Mucosa of rectum (tissue), 2 donors: ENCODE results near the gene TTC39A.

Experiments
- H3K27ac ChIP-seq, 2 donors: one replicate each; pipeline ENCODE4 v1.7.0; 2013; ENCODE audit warnings: inconsistent platforms in 2 of 2, low read depth in 2 of 2, low read length in 2 of 2
- H3K27me3 ChIP-seq, 2 donors: one replicate each; pipeline ENCODE4 v1.7.0; 2013; ENCODE audit warnings: low read length in 2 of 2; ENCODE audit not compliant: control insufficient read depth in 2 of 2, insufficient read depth in 2 of 2
- H3K36me3 ChIP-seq, 2 donors: one replicate each; pipeline ENCODE4 v1.7.0; 2013; ENCODE audit warnings: low read length in 2 of 2; ENCODE audit not compliant: control insufficient read depth in 2 of 2, insufficient read depth in 2 of 2
- H3K4me1 ChIP-seq, 2 donors: one replicate each; pipeline ENCODE4 v1.7.0; 2013; ENCODE audit warnings: low read length in 2 of 2, mild to moderate bottlenecking in 1 of 2; ENCODE audit not compliant: control insufficient read depth in 2 of 2, insufficient read depth in 2 of 2
- H3K4me3 ChIP-seq, 2 donors: one replicate each; pipeline ENCODE4 v1.7.0; 2013; ENCODE audit warnings: low read length in 2 of 2
- H3K9ac ChIP-seq, 2 donors: one replicate each; pipeline ENCODE4 v1.7.0; 2013; ENCODE audit warnings: low read length in 2 of 2, low read depth in 1 of 2, mild to moderate bottlenecking in 1 of 2
- H3K9me3 ChIP-seq, 2 donors: one replicate each; pipeline ENCODE4 v1.7.0; 2013; ENCODE audit warnings: low read length in 2 of 2; ENCODE audit not compliant: control insufficient read depth in 2 of 2
- donor health status: healthy.
- donor health status: Normal muscosa, but diverticular disease.

TTC39A gene

GRCh38 chr1:51293898-51294515, 36.4 kb downstream of the TTC39A start:
- Histone ChIP-seq H3K9ac (no peak overlapping the region), H3K4me3 (no peak overlapping the region), H3K36me3 (peaks cover 7 to 10% of the 10 kb centered on the region in 2 donors), H3K4me1 (peaks cover 10 to 16% of the 10 kb centered on the region in 2 donors), H3K27ac (no peak overlapping the region), H3K27me3 (no peaks in the 10 kb centered on the region), H3K9me3 (no peaks in the 10 kb centered on the region)

- no peak overlapping the region for H3K27ac ChIP-seq
- H3K9me3 ChIP-seq: no peaks in the 10 kb centered on the region
- no peak overlapping the region for H3K9ac ChIP-seq
- H3K27me3 ChIP-seq: no peaks in the 10 kb centered on the region
- no peaks in the 10 kb centered on the region for H3K4me1 ChIP-seq
- no peak overlapping the region for H3K4me3 ChIP-seq
- H3K36me3 ChIP-seq: peaks cover 13 to 27% of the 10 kb centered on the region in 2 donors
Observed at GRCh38 chr1:51290489-51290847, 39.9 kb downstream of the TTC39A start.

- Histone ChIP-seq H3K36me3 (peaks cover 13 to 27% of the 10 kb centered on the region in 2 donors), H3K27me3 (no peaks in the 10 kb centered on the region), H3K27ac (no peak overlapping the region), H3K4me1 (no peaks in the 10 kb centered on the region), H3K9me3 (no peaks in the 10 kb centered on the region), H3K9ac (no peak overlapping the region), H3K4me3 (no peak overlapping the region)
Observed at GRCh38 chr1:51289676-51290488, 40.5 kb downstream of the TTC39A start.

GRCh38 chr1:51288578-51288977, 41.8 kb downstream of the TTC39A start:
- H3K9me3 ChIP-seq: no peaks in the 10 kb centered on the region
- no peaks in the 10 kb centered on the region for H3K27me3 ChIP-seq
- no peak overlapping the region for H3K27ac ChIP-seq
- peaks cover 0 to 3% of the 10 kb centered on the region in 2 donors for H3K4me1 ChIP-seq
- H3K36me3 ChIP-seq: peaks cover 13 to 27% of the 10 kb centered on the region in 2 donors
- H3K4me3 ChIP-seq: no peak overlapping the region
- no peak overlapping the region for H3K9ac ChIP-seq

- no peak overlapping the region for H3K9ac ChIP-seq
- peaks cover 13 to 29% of the 10 kb centered on the region in 2 donors for H3K36me3 ChIP-seq
- no peak overlapping the region for H3K27ac ChIP-seq
- H3K4me1 ChIP-seq: peaks cover 0 to 3% of the 10 kb centered on the region in 2 donors
- no peaks in the 10 kb centered on the region for H3K27me3 ChIP-seq
- H3K9me3 ChIP-seq: no peaks in the 10 kb centered on the region
- no peak overlapping the region for H3K4me3 ChIP-seq
Observed at GRCh38 chr1:51287966-51288365, 42.4 kb downstream of the TTC39A start.

- peaks cover 2 to 3% of the 10 kb centered on the region in 2 donors for H3K4me1 ChIP-seq
- H3K27ac ChIP-seq: no peak overlapping the region
- H3K9ac ChIP-seq: no peak overlapping the region
- H3K9me3 ChIP-seq: no peaks in the 10 kb centered on the region
- no peaks in the 10 kb centered on the region for H3K27me3 ChIP-seq
- H3K4me3 ChIP-seq: no peak overlapping the region
- peaks cover 11 to 29% of the 10 kb centered on the region in 2 donors for H3K36me3 ChIP-seq
Observed at GRCh38 chr1:51285055-51285454, 45.3 kb downstream of the TTC39A start.

GRCh38 chr1:51284487-51284954, 45.8 kb downstream of the TTC39A start:
- H3K4me1 ChIP-seq: peaks cover 2 to 3% of the 10 kb centered on the region in 2 donors
- peaks cover 6 to 27% of the 10 kb centered on the region in 2 donors for H3K36me3 ChIP-seq
- H3K27ac ChIP-seq: no peak overlapping the region
- H3K9me3 ChIP-seq: no peaks in the 10 kb centered on the region
- H3K27me3 ChIP-seq: no peaks in the 10 kb centered on the region
- no peak overlapping the region for H3K4me3 ChIP-seq
- H3K9ac ChIP-seq: no peak overlapping the region

- Histone ChIP-seq H3K27ac (no peak overlapping the region), H3K9me3 (no peaks in the 10 kb centered on the region), H3K36me3 (peaks cover 3 to 22% of the 10 kb centered on the region in 2 donors), H3K9ac (no peak overlapping the region), H3K4me1 (peaks cover 2 to 3% of the 10 kb centered on the region in 2 donors), H3K4me3 (no peak overlapping the region), H3K27me3 (no peaks in the 10 kb centered on the region)
Observed at GRCh38 chr1:51283979-51284378, 46.4 kb downstream of the TTC39A start.

GRCh38 chr1:51282605-51283004, 47.8 kb downstream of the TTC39A start:
- Histone ChIP-seq H3K9ac (no peak overlapping the region), H3K36me3 (peaks cover 0 to 10% of the 10 kb centered on the region in 2 donors), H3K9me3 (no peaks in the 10 kb centered on the region), H3K27ac (no peak overlapping the region), H3K27me3 (no peaks in the 10 kb centered on the region), H3K4me1 (peaks cover 2 to 3% of the 10 kb centered on the region in 2 donors), H3K4me3 (no peak overlapping the region)

GRCh38 chr1:51281807-51282206, 48.6 kb downstream of the TTC39A start:
- H3K27me3 ChIP-seq: no peaks in the 10 kb centered on the region
- H3K4me3 ChIP-seq: no peak overlapping the region
- no peak overlapping the region for H3K27ac ChIP-seq
- H3K36me3 ChIP-seq: peaks cover 0 to 4% of the 10 kb centered on the region in 2 donors
- H3K4me1 ChIP-seq: peaks cover 2 to 3% of the 10 kb centered on the region in 2 donors
- H3K9me3 ChIP-seq: no peaks in the 10 kb centered on the region
- no peak overlapping the region for H3K9ac ChIP-seq
